Suprapubic skin (tissue), 4 donors: ENCODE results near the gene ZNF277. TPM values are rescaled to one million over a fixed set of nuclear protein-coding genes. Genes with fewer than 3 reads are reported as not detected.

Experiments used
- DNase-seq, 2 donors: peaks; one replicate each; pipeline ENCODE4 v3.0.0-alpha.2; 2019; ENCODE audit warnings: low spot score in 2 of 2
- H3K27ac ChIP-seq: fragments of 200-600 bp; sonication (generic); one replicate; pipeline ENCODE4 v1.5.1; 2019
- H3K27me3 ChIP-seq: fragments of 200-600 bp; sonication (generic); one replicate; pipeline ENCODE4 v1.5.1; 2019
- H3K36me3 ChIP-seq: fragments of 200-600 bp; sonication (generic); one replicate; pipeline ENCODE4 v1.5.1; 2019
- H3K4me1 ChIP-seq: fragments of 200-600 bp; sonication (generic); one replicate; pipeline ENCODE4 v1.5.1; 2019
- H3K4me3 ChIP-seq: fragments of 200-600 bp; sonication (generic); one replicate; pipeline ENCODE4 v1.5.1; 2019; ENCODE audit warnings: mild to moderate bottlenecking
- H3K9me3 ChIP-seq: fragments of 200-600 bp; sonication (generic); one replicate; pipeline ENCODE4 v1.5.1; 2019
- CTCF ChIP-seq, 2 donors: fragments of 200-600 bp in 1 of 2; fragments of 450-650 bp in 1 of 2; sonication (generic) in 1 of 2; IDR thresholded peaks; one replicate each; pipeline ENCODE4 v1.5.1; 2016 to 2019; ENCODE audit warnings: antibody characterized with exemption in 2 of 2, mild to moderate bottlenecking in 1 of 2, moderate library complexity in 1 of 2
- EP300 ChIP-seq: sonication (generic); formaldehyde crosslinking; IDR thresholded peaks from one replicate; pipeline ENCODE4 v1.6.1; 2017; ENCODE audit warnings: antibody characterized with exemption
- POLR2A ChIP-seq, 2 donors: fragments of 450-650 bp; IDR thresholded peaks; one replicate each; pipeline ENCODE4 v1.6.1; 2017; ENCODE audit warnings: antibody characterized with exemption in 2 of 2, mild to moderate bottlenecking in 2 of 2, moderate library complexity in 2 of 2
- POLR2AphosphoS5 ChIP-seq, 3 donors: sonication (generic); formaldehyde crosslinking; IDR thresholded peaks; one replicate each; pipeline ENCODE4 v1.6.1; 2017; ENCODE audit warnings: antibody characterized with exemption in 3 of 3
- WGBS: methylation state at CpG from one replicate; pipeline ENCODE4 v1.1.5; 2018; 5-methylcytosine and 5-hydroxymethylcytosine counted together
- total RNA-seq, 4 donors: library from RNA; depleted of rRNA; stranded (reverse); fragments of >200 nt; gene quantifications; one replicate each; pipeline ENCODE4 v1.1.0, GENCODE V29; 2016

Gene ZNF277
- total RNA-seq, 4 donors from 2014 or later, result 16.5 to 31.9 (median 25.5) TPM

GRCh38 chr7:112214268-112214667 lies 7.8 kb downstream of the ZNF277 start:
- TF ChIP-seq EP300, result no peak
- no peak for TF ChIP-seq POLR2A (IDR thresholded peaks at IDR 0.05)
- no peak for TF ChIP-seq CTCF (IDR thresholded peaks at IDR 0.05)
- TF ChIP-seq POLR2AphosphoS5 (IDR thresholded peaks at IDR 0.05), result no peak
- no peaks in the 10 kb centered on the region for H3K4me1 ChIP-seq
- H3K27ac ChIP-seq, result no peak overlapping the region
- no peaks in the 10 kb centered on the region for H3K27me3 ChIP-seq
- DNase-seq, result no peak
- no peaks in the 10 kb centered on the region for H3K9me3 ChIP-seq
- H3K36me3 ChIP-seq, result no peaks in the 10 kb centered on the region
- H3K4me3 ChIP-seq, result no peak overlapping the region

- no peak overlapping the region for H3K27ac ChIP-seq
- H3K4me1 ChIP-seq, result no peaks in the 10 kb centered on the region
- no peak overlapping the region for H3K4me3 ChIP-seq
- no peaks in the 10 kb centered on the region for H3K27me3 ChIP-seq
- H3K36me3 ChIP-seq, result no peaks in the 10 kb centered on the region
- 84% methylated on average over 2 of the region's 2 CpGs for WGBS
- DNase-seq, result no peak
- TF ChIP-seq EP300, result no peak
- no peak for TF ChIP-seq POLR2AphosphoS5 (IDR thresholded peaks at IDR 0.05)
- no peak for TF ChIP-seq POLR2A (IDR thresholded peaks at IDR 0.05)
- TF ChIP-seq CTCF (IDR thresholded peaks at IDR 0.05), result no peak
- H3K9me3 ChIP-seq, result no peaks in the 10 kb centered on the region
These were observed 8.4 kb downstream of the ZNF277 start for GRCh38 chr7:112214883-112215282.

- H3K4me1 ChIP-seq, result no peaks in the 10 kb centered on the region
- 64% methylated on average over 4 of the region's 4 CpGs for WGBS
- no peaks in the 10 kb centered on the region for H3K36me3 ChIP-seq
- H3K27ac ChIP-seq, result no peak overlapping the region
- no peak for TF ChIP-seq EP300
- TF ChIP-seq POLR2AphosphoS5 (IDR thresholded peaks at IDR 0.05), result no peak
- TF ChIP-seq CTCF (IDR thresholded peaks at IDR 0.05), result no peak
- TF ChIP-seq POLR2A (IDR thresholded peaks at IDR 0.05), result no peak
- no peak overlapping the region for H3K4me3 ChIP-seq
- H3K9me3 ChIP-seq, result no peaks in the 10 kb centered on the region
- DNase-seq, result no peak
- no peaks in the 10 kb centered on the region for H3K27me3 ChIP-seq
These were observed 9.3 kb downstream of the ZNF277 start for GRCh38 chr7:112215787-112216186.

GRCh38 chr7:112220877-112221434 lies 14.5 kb downstream of the ZNF277 start:
- no peak overlapping the region for H3K27ac ChIP-seq
- H3K36me3 ChIP-seq, result no peaks in the 10 kb centered on the region
- no peak for DNase-seq
- WGBS, result 95% methylated on average over 14 of the region's 20 CpGs
- no peak for TF ChIP-seq EP300
- TF ChIP-seq CTCF (IDR thresholded peaks at IDR 0.05), result no peak
- no peak for TF ChIP-seq POLR2AphosphoS5 (IDR thresholded peaks at IDR 0.05)
- TF ChIP-seq POLR2A (IDR thresholded peaks at IDR 0.05), result no peak
- no peak overlapping the region for H3K4me3 ChIP-seq
- no peaks in the 10 kb centered on the region for H3K9me3 ChIP-seq
- no peaks in the 10 kb centered on the region for H3K4me1 ChIP-seq
- H3K27me3 ChIP-seq, result no peaks in the 10 kb centered on the region

- peaks cover 5% of the 10 kb centered on the region for H3K4me1 ChIP-seq
- H3K36me3 ChIP-seq, result no peaks in the 10 kb centered on the region
- no peaks in the 10 kb centered on the region for H3K9me3 ChIP-seq
- H3K27me3 ChIP-seq, result no peaks in the 10 kb centered on the region
- no peak for DNase-seq
- no peak for TF ChIP-seq POLR2A (IDR thresholded peaks at IDR 0.05)
- no peak for TF ChIP-seq EP300
- no peak for TF ChIP-seq CTCF (IDR thresholded peaks at IDR 0.05)
- TF ChIP-seq POLR2AphosphoS5 (IDR thresholded peaks at IDR 0.05), result no peak
- WGBS, result 85% methylated on average over 3 of the region's 3 CpGs
- no peak overlapping the region for H3K4me3 ChIP-seq
- H3K27ac ChIP-seq, result no peak overlapping the region
These were observed 16.8 kb downstream of the ZNF277 start for GRCh38 chr7:112223310-112223709.
